ENCODE measurements around the gene MKNK2.

MKNK2 gene

DNA sequence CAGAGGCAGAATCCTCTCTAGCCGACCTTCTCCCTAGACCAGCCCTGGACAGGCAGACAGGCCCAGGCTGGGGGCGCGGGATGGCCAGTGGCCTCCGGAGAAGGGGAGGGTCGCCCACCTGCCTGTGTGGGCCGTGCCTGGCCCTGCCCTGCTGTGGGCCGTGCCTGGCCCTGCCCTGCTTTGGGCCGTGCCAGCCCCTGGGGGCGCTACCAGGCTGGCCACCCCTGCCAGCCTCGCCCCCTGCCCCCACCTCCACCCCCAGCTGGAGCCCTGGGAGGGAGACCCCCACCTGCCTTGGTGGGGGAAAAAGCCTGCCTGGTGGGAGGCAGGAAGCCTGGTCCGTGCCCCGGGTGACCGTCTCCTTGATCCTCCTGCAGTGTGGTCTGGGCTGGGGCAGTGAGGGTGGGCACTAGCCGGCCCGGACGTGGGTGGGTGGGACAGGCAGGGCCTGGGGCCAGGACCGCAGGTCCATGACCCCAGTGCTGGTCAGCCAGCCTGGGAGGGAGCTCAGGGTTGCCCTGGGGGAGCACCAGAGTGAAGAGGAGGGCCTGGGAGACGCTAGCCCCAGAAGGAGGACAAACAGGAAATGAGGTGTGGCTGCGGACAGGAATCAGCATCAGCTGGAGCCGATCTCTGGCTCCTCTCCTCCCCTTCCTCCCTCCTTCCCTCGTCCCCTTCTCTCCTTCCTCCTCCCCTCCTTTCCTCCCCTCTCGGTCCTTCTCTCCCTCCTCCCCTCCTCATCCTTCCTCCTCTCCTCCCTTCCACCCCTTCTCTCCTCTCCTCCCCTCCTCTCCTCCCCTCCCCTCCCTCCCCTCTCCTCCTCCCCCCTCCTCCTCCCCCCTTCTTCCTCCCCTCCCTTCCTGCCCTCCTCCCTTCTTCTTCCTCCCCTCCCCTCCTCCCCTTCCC, 5.1 kb upstream of the MKNK2 start:
- DNase-seq (ENCODE audit: insufficient read length, low spot score) = no peak
- no peak for FAIRE-seq
- TF ChIP-seq, protein P1, sequence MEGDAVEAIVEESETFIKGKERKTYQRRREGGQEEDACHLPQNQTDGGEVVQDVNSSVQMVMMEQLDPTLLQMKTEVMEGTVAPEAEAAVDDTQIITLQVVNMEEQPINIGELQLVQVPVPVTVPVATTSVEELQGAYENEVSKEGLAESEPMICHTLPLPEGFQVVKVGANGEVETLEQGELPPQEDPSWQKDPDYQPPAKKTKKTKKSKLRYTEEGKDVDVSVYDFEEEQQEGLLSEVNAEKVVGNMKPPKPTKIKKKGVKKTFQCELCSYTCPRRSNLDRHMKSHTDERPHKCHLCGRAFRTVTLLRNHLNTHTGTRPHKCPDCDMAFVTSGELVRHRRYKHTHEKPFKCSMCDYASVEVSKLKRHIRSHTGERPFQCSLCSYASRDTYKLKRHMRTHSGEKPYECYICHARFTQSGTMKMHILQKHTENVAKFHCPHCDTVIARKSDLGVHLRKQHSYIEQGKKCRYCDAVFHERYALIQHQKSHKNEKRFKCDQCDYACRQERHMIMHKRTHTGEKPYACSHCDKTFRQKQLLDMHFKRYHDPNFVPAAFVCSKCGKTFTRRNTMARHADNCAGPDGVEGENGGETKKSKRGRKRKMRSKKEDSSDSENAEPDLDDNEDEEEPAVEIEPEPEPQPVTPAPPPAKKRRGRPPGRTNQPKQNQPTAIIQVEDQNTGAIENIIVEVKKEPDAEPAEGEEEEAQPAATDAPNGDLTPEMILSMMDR (IDR thresholded peaks at IDR 0.05; ENCODE audit: insufficient read depth, missing control alignments) = no peak

DNA sequence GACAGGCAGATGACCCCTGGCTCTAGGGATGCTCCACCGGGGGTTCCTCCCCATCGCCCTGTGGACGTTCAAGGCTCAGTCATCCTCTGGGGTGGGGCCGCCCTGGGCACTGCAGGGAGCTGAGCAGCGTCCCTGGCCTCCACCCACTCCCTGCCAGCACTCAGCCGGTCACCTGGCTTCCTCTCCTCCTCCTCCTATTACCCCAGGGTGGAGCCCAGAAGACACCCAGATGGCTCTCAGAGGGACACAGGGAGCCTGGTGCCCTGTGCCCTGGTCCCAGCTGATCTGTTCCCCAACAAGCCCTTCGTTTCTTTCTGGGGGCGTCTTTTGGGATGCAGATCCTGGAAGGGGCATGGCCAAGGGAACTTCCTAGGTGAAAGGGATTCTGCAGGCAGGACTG, 3.7 kb upstream of the MKNK2 start:
- TF ChIP-seq, protein P1 (IDR thresholded peaks at IDR 0.05; ENCODE audit: insufficient read depth, missing control alignments) = no peak
- FAIRE-seq (no peak), DNase-seq (ENCODE audit: insufficient read length, low spot score) (no peak)

DNA sequence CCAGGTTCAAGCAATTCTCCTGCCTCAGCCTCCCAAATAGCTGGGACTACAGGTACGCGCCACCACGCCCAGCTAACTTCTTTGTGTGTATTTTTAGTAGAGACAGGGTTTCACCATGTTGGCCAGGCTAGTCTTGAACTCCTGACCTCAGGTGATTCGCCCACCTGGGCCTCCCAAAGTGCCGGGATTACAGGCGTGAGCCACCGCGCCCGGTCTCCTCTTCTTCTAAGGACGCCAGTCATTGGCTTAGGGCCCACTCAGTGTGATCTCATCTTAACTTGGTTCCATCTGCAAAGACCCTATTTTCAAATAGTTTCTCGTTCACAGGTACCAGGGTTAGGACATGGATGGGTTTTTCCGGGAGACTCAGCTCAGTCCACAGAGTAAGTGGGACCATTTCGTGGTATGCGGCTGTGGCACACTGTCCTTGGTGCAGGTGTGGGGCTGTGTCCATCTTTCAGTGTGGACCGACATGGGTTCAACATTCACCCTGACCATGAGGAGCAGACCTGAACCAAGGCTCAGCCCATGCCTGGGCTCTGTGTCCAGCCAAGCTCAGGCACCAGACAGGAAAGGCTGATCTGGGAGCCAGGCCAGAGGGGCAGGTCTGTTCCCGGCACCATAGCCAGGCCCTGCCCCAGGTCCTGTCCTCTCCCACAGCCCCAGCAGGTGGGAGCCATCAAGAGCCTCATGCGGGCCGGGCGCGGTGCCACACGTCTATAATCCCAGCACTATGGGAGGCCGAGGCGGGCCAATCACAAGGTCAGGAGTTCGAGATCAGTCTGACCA, 2.8 kb upstream of the MKNK2 start:
- FAIRE-seq (no peak), DNase-seq (ENCODE audit: insufficient read length, low spot score) (no peak)
- TF ChIP-seq, protein P1 (IDR thresholded peaks at IDR 0.05; ENCODE audit: insufficient read depth, missing control alignments) = no peak

DNA sequence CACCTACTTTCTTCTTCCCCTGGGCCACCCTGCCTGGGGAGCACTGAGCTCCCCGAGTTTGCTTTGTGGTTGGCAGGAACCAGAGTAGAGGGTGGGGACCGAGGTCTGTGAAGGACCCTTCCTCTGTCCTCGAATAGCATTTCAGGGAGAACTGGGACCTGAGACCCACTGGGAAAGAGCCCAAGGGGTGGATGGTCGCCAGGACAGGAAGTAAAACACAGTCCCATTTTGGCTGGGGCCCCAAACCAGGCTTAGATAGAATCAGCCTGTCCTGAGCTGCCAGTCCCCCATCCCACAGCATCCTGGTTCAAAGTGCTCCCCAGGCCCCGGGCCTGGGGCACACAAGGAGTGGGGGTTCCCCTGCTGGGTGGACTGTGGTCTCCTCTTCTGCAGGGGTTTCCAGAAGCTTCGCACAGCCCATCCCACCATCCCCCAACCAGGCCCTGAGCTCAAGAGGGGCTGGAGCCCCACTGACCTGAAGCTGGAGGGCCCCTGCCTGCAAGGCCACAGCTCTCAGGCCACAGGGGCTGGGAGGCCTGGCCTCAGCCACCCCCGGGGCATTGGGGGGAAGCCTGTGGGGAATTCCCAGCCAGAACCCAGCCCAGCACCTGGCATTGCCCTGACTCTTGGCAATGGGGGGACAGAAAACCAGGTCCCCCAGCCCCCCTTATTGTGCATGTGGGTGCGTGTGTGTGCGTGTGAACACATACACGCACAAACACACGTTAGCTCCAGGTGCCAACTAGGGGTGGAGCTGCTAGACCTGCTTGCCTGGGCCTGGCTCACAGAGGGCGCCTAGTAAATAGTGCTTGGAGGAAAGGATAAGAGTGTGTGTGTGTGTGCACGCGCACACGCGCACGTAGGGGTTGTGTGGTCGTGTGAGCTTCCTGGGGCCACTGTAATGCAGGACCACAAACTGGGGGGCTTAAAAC, 995 bp upstream of the MKNK2 start:
- no peak for DNase-seq (ENCODE audit: insufficient read length, low spot score)
- no peak for FAIRE-seq
- TF ChIP-seq, protein P1 (IDR thresholded peaks at IDR 0.05; ENCODE audit: insufficient read depth, missing control alignments) = no peak

GRCh38 chr19:2050349-2050990, 574 bp downstream of the MKNK2 start:
- TF ChIP-seq, protein P1 (IDR thresholded peaks at IDR 0.05; ENCODE audit: insufficient read depth, missing control alignments) = no peak
- no peak for FAIRE-seq
- DNase-seq (ENCODE audit: insufficient read length, low spot score) = no peak

DNA sequence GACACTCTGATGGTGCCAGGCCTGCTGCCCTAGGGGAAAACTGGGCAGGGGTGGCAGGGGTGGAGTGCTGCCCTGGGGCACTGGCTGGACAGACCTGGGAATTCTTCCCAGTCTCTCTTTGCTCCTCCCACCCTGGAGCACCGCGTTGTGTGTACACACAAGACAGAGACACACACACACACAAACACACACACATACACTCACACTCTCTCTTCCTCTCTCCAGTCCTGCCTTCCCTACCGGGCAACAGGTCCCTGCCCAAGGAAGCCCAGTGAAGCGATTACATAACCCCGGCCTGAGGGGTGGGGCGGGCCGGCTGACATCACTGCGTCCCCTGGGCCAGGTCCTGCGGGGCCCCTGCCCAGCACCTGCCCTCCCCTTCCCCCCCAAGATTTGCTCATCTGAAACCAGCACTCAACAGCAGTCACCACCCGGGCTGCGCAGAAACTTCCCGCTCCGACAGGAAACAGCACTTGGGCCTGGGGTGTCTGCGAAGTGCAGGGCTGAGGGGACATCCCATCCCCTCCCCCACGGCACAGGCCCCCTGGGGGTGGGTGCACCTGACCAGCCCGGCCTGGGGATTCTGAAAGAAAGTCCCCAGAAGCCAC, 1.2 kb downstream of the MKNK2 start:
- no peak for FAIRE-seq
- TF ChIP-seq, protein P1 (IDR thresholded peaks at IDR 0.05; ENCODE audit: insufficient read depth, missing control alignments) = no peak
- DNase-seq (ENCODE audit: insufficient read length, low spot score) = no peak
